ENCODE measurements around the gene ARHGAP24. TPM values are rescaled to one million over a fixed set of nuclear protein-coding genes. Genes with fewer than 3 reads are reported as not detected.
"Not testable (repeated sequence)": the region's sequence is repeated elsewhere in the genome, so short reads cannot be mapped to it uniquely, and the experiment has no call there.

ARHGAP24 gene
- total RNA-seq, 2 donors from 2014 or later: 34.0 to 42.0 TPM

- H3K4me1 ChIP-seq: peaks cover 0 to 45% of the 10 kb centered on the region in 2 donors
- TF ChIP-seq CTCF (IDR thresholded peaks at IDR 0.05): no peak
- no peak for DNase-seq (ENCODE audit: low spot score)
- H3K36me3 ChIP-seq: no peaks in the 10 kb centered on the region
- H3K4me3 ChIP-seq: peak overlapping the region in 1 of 2 donors; percentile 15
- no peak overlapping the region for H3K27ac ChIP-seq
- H3K27me3 ChIP-seq: no peaks in the 10 kb centered on the region
- no peaks in the 10 kb centered on the region for H3K9me3 ChIP-seq
Measured at GRCh38 chr4:85514117-85514516, 39.2 kb downstream of the ARHGAP24 start.

- Histone ChIP-seq H3K27ac (no peak overlapping the region), H3K9me3 (no peaks in the 10 kb centered on the region), H3K36me3 (no peaks in the 10 kb centered on the region), H3K27me3 (no peaks in the 10 kb centered on the region), H3K4me3 (peak overlapping the region in 1 of 2 donors; percentile 28), H3K4me1 (peaks cover 0 to 40% of the 10 kb centered on the region in 2 donors)
- DNase-seq (ENCODE audit: low spot score): no peak
- TF ChIP-seq CTCF (IDR thresholded peaks at IDR 0.05): no peak
Measured at GRCh38 chr4:85514783-85515182, 39.8 kb downstream of the ARHGAP24 start.

GRCh38 chr4:85515701-85516100 is 40.8 kb downstream of the ARHGAP24 start:
- Histone ChIP-seq H3K4me3 (no peak overlapping the region), H3K9me3 (no peaks in the 10 kb centered on the region), H3K27me3 (no peaks in the 10 kb centered on the region), H3K27ac (no peak overlapping the region), H3K36me3 (no peaks in the 10 kb centered on the region), H3K4me1 (peaks cover 0 to 33% of the 10 kb centered on the region in 2 donors)
- no peak for DNase-seq (ENCODE audit: low spot score)
- no peak for TF ChIP-seq CTCF (IDR thresholded peaks at IDR 0.05)

- not testable (repeated sequence) for H3K36me3 ChIP-seq; H3K27me3 ChIP-seq; DNase-seq (ENCODE audit: low spot score); H3K9me3 ChIP-seq; H3K4me3 ChIP-seq; H3K27ac ChIP-seq
- peaks cover 0 to 19% of the 10 kb centered on the region in 2 donors for H3K4me1 ChIP-seq
Measured at GRCh38 chr4:85518526-85518925, 43.6 kb downstream of the ARHGAP24 start.

GRCh38 chr4:85520765-85521749 is 46.1 kb downstream of the ARHGAP24 start:
- no peaks in the 10 kb centered on the region for H3K36me3 ChIP-seq
- H3K9me3 ChIP-seq: no peaks in the 10 kb centered on the region
- DNase-seq (ENCODE audit: low spot score): no peak
- no peak for TF ChIP-seq CTCF (IDR thresholded peaks at IDR 0.05)
- H3K27ac ChIP-seq: peak overlapping the region; percentile 23 to 66
- H3K27me3 ChIP-seq: no peaks in the 10 kb centered on the region
- no peaks in the 10 kb centered on the region for H3K4me1 ChIP-seq
- H3K4me3 ChIP-seq: no peak overlapping the region

GRCh38 chr4:85522277-85522676 is 47.3 kb downstream of the ARHGAP24 start:
- DNase-seq (ENCODE audit: low spot score): no peak
- H3K27ac ChIP-seq: peak overlapping the region; percentile 33 to 66

More at GRCh38 chr4:85522277-85522676, 47.3 kb downstream of the ARHGAP24 start:
- Histone ChIP-seq H3K4me1 (no peaks in the 10 kb centered on the region), H3K4me3 (no peak overlapping the region), H3K36me3 (no peaks in the 10 kb centered on the region), H3K9me3 (no peaks in the 10 kb centered on the region), H3K27me3 (no peaks in the 10 kb centered on the region)
- TF ChIP-seq CTCF (IDR thresholded peaks at IDR 0.05): no peak

Data from right atrium auricular region (tissue), 2 donors.